GM18507 (cell line): ENCODE data around the gene RNF225.
A peak's percentile ranks its signal among the peaks of the same experiment; 100 is the strongest.
"Not testable (repeated sequence)": the region's sequence is repeated elsewhere in the genome, so short reads cannot be mapped to it uniquely, and the experiment has no call there.

Experiments
- DNase-seq: peaks from one replicate; pipeline ENCODE4 v3.0.0; 2011; ENCODE audit warnings: low read depth; ENCODE audit not compliant: insufficient read length; ENCODE audit errors: extremely low spot score
- FAIRE-seq: peaks from 2 replicates; lab custom pipeline; 2011; peaks lifted over from hg19 to GRCh38; lab: Jason Lieb, UNC

The RNF225 gene

GRCh38 chr19:58395220-58395978 is at the start of gene RNF225:
Gene RNF225, plus strand, starts transcription at chr19:58395656. Its CDS starts 434 bp downstream, at chr19:58396090.
- DNase-seq, result no peak
- FAIRE-seq, result no peak

GRCh38 chr19:58346961-58347929 is 48.2 kb upstream of the RNF225 start:
- DNase-seq (peak; percentile 81), FAIRE-seq (peak; percentile 45)

GRCh38 chr19:58348080-58348479 is 47.4 kb upstream of the RNF225 start:
- FAIRE-seq, result not testable (repeated sequence)

GRCh38 chr19:58349590-58349989 is 45.9 kb upstream of the RNF225 start:
- DNase-seq, result no peak
- no peak for FAIRE-seq

More at GRCh38 chr19:58348080-58348479, 47.4 kb upstream of the RNF225 start:
- DNase-seq, result not testable (repeated sequence)

GRCh38 chr19:58350001-58350861 is 45.2 kb upstream of the RNF225 start:
- DNase-seq, result no peak
- FAIRE-seq, result no peak

- DNase-seq, result no peak
- FAIRE-seq, result no peak
Measured at GRCh38 chr19:58350871-58351557, 44.4 kb upstream of the RNF225 start.

- FAIRE-seq (no peak), DNase-seq (no peak)
Measured at GRCh38 chr19:58351558-58351878, 43.9 kb upstream of the RNF225 start.

- FAIRE-seq (no peak), DNase-seq (no peak)
Measured at GRCh38 chr19:58351990-58352755, 43.3 kb upstream of the RNF225 start.

- DNase-seq, result no peak
- FAIRE-seq, result no peak
Measured at GRCh38 chr19:58352760-58353671, 42.4 kb upstream of the RNF225 start, which contains the start of gene A1BG. Gene A1BG, minus strand, starts transcription at chr19:58353492. Its CDS starts 55 bp downstream, at chr19:58353437.

- no peak for FAIRE-seq
- DNase-seq, result no peak
Measured at GRCh38 chr19:58353717-58354477, 41.6 kb upstream of the RNF225 start.

- no peak for FAIRE-seq
- DNase-seq, result no peak
Measured at GRCh38 chr19:58354478-58355030, 40.9 kb upstream of the RNF225 start.

GRCh38 chr19:58355215-58355796 is 40.1 kb upstream of the RNF225 start:
- no peak for DNase-seq
- FAIRE-seq, result no peak

- DNase-seq, result no peak
- no peak for FAIRE-seq
Measured at GRCh38 chr19:58355908-58356765, 39.3 kb upstream of the RNF225 start.

- DNase-seq, result no peak
- FAIRE-seq, result no peak
Measured at GRCh38 chr19:58356766-58357480, 38.5 kb upstream of the RNF225 start.
